HG03196 (cell line): ENCODE data around the gene RBM12.
"Not testable (repeated sequence)": the region's sequence is repeated elsewhere in the genome, so short reads cannot be mapped to it uniquely, and the experiment has no call there.

Source experiments
- ATAC-seq: cut with Tn5 transposase; IDR thresholded peaks from one replicate; pipeline ENCODE4 v1.9.1; 2021; ENCODE audit not compliant: unreplicated experiment

Gene RBM12

DNA sequence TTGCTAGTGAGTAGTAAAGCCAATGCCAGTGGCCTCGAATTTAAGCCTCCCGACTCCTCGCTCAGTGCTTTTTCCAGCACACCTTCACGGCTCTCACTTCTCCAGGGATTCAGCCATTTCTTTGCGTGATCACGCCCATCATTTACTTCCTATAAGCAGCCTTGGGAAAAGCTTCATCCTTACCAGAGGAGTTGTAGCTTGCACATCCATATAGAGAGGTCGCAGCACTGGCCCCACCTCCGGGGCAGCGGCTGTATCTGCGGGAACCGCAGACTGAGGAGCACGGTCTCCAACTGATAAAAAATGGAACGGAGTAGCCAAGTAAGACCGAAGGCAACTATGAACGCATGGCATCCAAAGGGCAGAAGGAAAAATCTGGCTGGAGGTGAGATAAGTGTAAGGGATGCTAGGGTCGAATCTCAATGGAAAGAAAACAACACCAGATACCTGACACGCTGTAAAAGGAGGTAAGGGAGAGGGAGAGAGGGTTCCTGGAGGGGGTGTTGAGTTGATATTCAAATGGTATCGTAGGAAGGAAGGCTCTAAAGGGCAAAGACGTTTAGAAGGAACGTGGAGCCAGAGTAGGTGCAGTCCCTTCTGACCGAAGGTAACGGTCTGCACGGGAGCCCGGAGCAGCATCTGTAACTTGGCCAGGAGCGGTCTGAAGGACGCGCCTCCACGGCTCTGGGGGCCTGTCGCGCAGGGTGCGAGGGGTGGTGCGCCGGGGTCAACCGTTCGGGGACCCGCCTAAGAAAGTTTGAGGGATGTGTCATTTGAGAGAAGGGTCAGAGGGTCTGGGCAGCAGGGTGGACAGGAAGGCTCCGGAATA is 33.8 kb upstream of the RBM12 start:
- peak; percentile 23 for ATAC-seq

DNA sequence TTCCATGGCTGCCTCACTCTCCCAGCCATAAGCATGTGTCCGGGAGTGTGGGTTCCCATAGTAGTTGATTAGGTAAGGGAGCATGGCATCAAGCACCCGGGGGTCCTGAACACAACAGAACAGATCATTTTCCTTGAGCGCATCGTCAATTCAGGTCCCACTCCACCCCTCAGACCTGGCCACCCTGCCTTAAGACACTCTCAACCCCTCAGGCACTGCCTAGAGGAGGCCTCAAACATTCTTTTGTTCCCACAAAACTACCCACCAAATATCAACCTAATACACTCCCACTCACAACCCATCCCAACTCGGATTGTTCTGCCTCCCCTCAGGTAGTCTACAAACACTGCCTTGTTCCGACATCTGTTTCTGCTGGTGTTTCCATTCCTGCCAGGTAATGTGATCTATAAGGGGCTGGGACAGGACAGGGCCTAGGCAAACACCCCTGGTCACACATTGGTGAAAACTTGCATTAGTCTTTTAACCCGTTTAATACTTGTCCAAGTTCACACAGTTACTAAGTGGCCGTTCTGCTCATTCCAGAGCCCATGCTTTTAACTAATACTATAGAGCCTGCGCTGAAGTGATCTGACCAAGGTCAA is 33.1 kb upstream of the RBM12 start:
- no peak for ATAC-seq

DNA sequence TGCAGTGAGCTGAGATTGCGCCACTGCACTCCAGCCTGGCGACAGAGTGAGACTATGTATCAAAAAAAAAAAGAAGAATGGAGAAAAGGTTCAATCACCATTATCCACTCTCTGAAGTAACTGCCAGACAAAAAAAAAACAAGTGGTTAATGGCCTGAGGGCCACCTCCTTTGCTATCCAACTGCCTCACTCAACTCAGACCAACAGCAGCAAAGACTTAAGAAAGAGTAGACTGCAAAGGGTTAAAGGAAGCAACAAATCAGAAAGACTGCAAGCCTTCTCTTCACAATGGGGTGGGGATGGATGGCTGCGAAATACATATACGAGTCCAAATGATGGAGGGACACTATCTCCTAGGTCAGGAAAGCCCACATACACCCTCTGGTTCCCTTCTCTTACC is 31.3 kb upstream of the RBM12 start:
- ATAC-seq, result no peak

DNA sequence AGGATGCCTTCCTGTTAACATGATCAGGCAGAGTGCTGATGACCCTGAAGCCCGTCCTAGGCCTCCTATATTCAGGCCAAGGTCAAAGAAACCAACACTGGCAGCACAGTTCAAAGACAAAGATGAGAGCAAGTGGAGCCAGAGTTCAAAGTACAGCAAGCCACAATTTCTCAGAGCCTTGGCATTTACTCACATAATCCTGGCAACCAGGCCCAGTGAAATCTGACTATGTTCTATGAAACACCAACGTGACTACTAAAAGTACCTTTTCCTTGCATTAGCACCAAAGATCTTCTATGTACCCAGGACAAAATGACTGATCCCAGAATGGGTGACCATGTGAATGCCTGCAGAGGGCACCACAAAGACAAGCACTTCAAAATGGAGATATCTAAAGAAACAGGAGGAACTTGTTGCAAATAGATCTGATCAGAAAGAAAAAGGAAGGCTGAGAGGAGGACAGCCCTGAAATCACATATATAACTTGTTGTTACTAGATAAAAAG is 30.6 kb upstream of the RBM12 start:
- no peak for ATAC-seq

DNA sequence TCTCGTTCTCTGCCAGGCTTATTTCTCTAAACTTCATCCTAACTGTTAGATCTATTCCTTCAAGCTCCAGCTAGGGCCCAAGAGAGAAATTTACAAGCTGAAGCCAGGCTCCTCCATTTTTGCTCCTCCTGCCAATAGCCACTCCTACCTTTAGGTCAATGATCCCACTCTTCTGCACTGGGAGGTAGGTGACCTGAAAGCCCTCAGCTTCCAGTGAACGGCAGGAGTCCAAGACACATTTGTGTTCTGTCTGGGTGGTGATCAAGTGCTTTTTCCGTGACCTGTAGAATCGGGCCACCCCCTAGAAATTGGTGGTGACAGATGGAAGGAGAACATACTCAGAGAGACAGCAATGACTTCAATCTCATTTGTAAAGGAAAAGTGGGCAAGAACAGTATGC is 25.6 kb upstream of the RBM12 start:
- no peak for ATAC-seq

DNA sequence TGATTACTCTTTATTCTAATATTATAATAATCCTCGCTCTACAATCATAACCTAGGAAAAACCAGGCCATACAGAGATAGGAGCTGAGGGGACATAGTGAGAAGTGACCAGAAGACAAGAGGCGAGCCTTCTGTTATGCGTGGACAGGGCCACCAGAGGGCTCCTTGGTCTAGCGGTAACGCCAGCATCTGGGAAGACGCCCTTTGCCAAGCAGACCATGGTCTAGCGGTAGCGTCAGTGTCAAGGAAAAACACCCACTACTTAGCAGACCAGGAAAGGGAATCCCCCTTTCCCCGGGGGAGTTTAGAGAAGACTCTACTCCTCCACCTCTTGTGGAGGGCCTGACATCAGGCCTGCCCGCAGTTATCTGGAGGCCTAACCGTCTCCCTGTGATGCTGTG is 22.2 kb upstream of the RBM12 start:
- ATAC-seq, result not testable (repeated sequence)

DNA sequence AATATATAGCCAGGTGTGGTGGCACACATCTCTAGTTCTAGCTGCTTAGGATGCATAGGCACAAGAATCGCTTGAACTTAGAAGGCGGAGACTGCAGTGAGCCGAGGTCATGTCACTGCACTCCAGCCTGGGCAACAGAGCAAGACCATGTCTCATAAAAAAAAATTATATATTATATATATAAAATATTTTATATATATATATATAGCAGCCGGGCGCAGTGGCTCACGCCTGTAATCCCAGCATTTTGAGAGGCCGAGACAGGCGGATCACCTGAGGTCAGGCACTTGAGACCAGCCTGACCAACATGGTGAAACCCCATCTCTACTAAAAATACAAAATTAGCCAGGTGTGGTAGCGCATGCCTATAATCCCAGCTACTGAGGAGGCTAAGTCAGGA is 20.7 kb upstream of the RBM12 start:
- not testable (repeated sequence) for ATAC-seq

DNA sequence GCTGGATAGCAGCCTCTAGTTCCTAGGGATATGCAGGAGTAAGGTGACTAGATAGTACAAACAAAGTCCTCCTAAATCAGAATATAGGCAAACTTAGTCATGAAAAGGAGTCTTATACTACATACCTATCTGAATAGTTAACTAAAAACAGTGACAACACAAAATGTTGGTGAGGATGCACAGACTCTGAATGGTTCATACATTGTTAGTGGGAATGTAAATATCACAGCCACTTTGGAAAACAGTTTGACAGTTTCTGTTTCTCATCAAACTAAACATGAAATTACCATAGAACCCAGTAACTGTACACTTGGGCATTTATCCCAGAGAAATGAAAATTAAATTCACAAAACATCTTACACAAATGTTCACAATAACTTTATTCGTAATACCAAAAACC is 17.3 kb upstream of the RBM12 start:
- ATAC-seq, result no peak

DNA sequence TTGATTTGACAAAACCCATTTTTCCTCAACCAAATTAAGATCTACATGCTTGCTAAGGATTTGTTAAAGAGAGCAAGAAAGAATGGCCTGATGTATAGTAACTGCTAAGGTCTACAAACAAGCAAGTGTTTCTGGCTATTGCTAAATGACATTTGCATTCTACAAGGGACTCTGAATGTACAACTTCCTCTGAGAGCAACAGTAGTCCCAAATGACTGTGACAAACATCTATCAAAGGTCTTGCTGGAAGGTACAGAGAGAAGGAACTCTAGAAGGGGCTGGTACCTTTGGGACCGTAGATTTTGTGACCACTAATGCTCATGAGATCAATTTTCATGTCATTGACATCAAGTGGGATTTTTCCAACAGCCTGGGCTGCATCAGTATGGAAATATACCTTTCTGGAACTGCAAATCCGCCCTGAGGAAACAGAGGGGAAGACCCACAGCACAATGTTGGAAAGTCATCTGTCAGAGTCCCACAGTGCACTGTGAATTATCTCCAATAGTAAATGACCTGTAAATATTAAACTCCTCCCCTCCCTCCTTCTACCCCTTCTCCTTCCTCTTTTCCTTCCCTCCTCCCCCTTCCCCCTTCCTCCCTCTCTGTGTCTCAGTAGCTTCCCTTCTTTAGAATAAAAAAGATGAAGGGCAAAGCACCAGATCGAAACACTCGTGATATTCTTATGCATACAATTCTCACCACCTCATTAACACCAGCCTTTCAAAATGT is 15.9 kb upstream of the RBM12 start:
- ATAC-seq, result no peak

DNA sequence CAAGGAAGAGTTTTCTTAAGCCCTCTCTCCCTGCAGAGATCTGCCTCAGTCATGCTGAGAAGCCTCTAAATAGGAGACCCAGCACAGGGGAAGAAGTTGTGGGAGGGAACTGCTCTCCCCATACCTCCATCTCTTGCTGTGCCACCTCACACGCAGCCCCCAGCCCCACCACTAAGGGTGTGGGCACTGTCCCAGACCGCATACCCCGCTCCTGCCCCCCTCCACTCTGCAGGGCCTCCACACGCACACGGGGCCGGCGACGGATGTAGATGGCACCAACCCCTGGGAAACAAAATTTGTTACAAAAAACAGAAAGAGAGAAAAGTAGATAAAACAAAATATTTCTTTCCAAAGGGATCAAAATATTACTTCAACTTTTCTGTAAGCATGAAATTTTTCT is 10.2 kb upstream of the RBM12 start:
- ATAC-seq, result no peak

DNA sequence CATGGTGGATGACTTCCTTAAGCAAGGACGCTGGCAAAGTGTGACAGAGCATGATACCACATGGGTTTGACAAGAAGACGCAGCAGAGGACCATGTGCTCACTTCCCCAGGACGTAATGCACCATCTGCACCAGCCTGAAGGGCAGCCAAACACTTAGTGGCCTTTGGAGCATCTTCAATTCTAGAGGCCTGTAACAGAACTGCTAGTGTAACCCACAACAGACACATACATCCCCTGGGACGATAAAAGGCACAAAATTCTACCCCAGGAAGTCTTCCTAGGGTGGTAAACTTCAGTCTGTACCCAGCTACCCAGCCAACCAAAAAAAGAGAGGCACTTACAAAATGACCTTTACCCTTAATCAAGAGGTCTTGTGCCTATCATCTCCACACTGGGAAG is 9.2 kb upstream of the RBM12 start:
- ATAC-seq, result no peak

DNA sequence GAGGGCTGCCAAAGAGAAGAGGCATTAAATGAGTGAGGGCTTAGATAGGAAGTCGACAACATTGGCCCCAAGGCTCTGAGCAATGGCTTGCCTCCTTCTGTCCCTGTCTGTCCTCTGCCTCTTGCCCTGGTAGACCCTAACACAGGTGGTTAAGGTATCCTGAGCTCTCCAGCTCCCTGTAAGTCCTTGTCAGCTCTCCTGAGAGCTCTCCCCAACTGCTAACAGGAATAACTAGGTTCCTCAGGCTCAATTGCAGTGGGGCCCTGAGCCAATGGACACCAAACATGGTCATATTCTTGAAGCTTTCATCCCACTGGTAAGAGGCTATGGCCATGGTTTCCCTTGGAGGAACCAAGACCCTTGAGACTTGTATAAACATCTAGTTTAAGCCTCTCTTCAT is 5.0 kb upstream of the RBM12 start:
- ATAC-seq, result no peak

DNA sequence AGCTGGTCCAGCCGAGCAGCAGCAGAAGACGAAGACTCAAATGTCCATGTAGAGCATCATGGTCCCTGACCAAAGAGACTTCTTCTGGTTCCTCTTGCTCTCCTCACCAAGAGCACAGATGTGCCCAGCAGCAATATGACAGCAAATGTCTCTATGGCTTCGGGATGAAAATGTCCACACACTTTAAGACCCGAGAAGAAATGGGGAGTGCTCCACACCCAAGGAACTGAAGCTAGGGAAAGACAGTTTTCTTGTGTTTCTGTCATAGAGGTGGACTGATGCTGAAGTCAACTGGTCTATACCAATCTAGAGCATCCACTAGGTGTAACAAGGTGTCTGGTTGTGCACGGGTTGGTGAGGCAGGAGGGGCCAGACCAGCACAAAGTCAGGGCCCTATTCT is 4.5 kb upstream of the RBM12 start:
- ATAC-seq, result no peak

DNA sequence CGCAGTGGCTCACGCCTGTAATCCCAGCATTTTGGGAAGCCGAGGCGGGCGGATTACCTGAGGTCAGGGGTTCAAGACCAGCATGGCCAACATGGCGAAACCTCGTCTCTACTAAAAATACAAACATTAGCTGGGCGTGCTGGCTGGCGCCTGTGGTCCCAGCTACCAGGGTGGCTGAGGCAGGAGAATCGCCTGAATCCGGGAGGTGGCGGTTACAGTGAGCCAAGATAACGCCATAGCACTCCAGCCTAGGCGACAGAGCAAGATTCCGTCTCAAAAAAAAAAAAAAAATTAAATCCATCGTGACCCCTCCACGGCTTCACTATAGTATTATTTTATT is 1.2 kb upstream of the RBM12 start:
- no peak for ATAC-seq

DNA sequence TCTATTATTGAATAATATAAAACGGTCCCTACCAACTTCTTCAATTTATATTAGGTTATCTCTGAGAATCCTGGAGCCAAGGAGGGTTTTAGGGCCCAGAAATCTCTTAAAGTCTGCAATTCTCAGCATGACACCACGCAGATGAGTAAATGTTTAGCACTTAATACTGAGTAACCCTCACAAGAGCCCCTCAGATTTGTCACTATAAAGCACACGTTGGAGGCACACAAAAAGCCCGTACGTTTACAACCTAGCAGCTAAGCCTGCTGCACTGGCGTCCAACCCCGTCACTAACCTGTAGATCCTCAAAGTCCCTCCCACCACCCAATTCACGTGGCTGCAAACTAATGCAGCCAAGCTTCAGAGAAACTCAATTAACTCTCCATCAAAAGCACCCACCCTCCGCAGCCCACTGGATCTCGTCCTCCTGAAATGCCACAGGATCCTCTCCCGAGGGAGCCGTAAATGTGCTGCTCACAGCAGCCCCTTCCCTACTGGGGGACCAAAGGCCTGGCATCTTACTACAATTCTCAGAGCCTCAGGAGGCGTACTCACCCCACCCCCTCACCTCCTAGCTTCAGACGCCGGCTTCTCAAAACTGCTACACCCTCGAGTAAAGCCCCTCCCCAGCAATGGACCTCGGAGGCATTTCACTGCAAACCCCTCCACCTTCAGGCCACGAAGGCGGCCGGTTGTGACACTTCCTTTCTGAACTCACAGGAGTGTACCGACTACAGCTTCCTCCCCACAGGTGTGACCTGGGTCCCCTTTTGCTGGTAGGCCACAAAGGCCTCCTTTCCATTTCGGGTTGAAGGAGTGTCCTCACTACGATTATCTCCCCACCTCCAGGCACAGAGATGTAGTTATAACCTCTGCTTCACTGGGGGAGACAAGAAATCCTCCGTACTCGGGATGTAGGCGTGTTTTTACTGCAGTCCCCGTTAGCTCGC is 909 bp downstream of the RBM12 start:
- peak; percentile 39 for ATAC-seq

DNA sequence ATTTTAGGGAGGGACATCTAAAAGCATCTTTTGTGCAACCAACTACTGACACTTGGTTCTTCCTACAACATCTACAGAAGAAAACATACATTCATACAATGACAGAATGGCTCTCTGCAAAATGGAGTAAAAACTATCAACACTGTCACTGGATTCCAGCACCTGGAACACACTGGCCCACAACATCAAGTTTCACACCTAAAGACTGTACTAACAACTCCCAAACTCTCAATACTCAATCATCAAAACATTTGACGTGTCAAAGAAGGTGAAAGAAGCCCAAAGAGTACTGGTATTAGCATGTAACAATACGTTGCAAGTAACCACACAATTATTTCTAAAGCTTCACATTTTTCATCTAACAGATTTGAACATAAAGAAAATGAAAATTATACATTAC is 2.1 kb downstream of the RBM12 start:
- ATAC-seq, result no peak

DNA sequence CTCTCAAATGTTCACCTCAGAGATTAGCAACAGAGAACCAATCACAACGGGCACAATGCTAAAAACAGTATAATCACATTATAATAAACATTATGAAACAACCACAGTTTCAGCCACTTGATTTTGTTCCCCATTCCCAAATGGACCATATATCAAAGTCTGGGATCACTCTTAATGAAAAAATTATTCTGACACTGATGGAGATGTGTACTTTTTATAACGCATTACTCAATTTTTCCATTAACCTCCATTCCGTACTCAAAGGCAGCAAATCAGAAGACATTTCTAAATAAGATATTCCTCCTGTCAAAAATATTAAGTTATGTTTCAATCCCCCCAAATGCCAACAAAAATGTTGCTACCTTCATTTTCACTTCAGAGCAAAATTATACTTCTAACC is 2.8 kb downstream of the RBM12 start:
- ATAC-seq, result no peak

DNA sequence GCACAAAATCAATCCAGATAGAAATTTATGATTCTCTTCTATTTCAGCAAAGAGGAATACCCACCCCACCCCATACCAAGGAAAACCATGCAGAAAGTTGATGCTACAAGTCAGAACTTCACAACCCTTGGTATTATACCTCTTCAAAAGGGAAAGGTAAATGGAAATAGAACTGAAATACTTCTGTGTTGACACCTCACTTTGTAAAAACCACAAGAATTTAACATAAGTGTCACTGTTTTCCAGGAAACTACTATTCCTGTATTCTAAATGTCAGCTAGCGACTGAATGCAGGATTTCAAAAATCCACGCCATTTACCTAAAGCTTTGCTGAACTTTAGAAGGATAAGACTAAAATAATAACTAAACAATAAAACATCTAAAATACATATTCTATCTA is 3.6 kb downstream of the RBM12 start:
- ATAC-seq, result no peak

DNA sequence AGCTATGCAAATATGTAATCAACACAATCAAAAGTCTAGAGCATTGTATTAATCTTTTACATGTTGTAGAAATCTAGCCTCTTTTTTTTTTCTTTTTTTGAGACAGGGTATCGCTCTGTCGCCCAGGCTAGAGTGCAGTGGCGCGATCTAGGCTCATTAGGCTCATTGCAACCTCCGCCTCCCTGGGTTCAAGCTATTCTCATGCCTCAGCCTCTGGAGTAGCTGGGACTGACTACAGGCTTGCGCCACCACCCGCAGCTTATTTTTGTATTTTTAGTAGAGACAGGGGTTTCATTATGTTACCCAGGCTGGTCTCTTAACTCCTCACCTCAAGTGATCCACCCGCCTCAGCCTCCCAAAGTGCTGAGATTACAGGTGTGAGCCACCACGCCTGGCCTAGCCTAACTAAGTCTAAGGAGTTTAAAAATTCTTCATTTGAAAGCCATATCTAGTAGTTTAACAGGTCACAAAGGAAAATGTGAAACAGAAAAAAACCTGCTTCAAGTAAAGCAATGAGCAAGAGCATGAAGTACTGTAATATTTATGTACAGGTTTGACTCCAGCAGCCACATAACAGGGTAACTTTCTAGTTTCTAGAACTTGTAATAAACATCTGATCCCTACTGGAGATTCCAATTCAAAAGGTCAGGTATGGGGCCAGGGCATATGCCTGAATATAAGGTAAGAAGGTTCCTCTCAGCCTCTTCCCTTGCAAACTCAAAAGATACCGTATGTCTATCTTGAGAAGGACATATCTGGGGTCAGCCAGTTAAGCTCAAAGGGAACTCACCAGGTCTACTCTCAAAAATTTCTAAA is 4.4 kb downstream of the RBM12 start:
- ATAC-seq, result no peak

DNA sequence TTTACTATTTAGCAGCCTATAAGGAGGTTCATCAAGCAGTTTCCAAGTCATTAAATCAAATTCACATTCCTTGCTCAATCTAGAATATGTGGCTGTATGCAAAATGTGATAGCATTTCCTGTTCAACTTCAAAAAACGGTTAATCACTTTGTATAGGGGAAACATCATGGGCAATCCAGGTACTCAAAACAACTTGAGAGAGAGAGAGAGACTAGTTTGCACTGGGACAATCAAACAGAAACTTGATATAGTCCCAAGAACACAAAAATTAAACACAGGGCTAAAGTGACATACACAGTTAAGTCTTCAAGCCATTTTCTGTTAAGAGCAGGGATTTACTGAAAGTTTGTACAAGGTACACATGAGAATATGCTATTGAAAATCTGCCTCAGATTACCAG is 7.4 kb downstream of the RBM12 start:
- no peak for ATAC-seq
